Mesenchymal stem cell (in vitro differentiated cells and primary cell): ENCODE measurements around the gene PRR35. TPM values are rescaled to one million over a fixed set of nuclear protein-coding genes. Genes with fewer than 3 reads are reported as not detected.

Source experiments
- DNase-seq: peaks from one replicate; pipeline ENCODE4 v3.0.0-alpha.2; 2013
- H2AFZ ChIP-seq: one replicate; pipeline ENCODE4 v1.6.1; 2013; ENCODE audit warnings: low read depth, mild to moderate bottlenecking, control low read depth, inconsistent platforms, low read length, moderate library complexity
- H2AK5ac ChIP-seq: 2 replicates; pipeline ENCODE4 v1.6.1; 2013; ENCODE audit warnings: low read length, moderate library complexity, mild to moderate bottlenecking, inconsistent platforms; ENCODE audit not compliant: severe bottlenecking
- H2BK120ac ChIP-seq: one replicate; pipeline ENCODE4 v1.6.1; 2013; ENCODE audit warnings: low read depth, mild to moderate bottlenecking, inconsistent platforms, low read length, moderate library complexity
- H2BK12ac ChIP-seq, 2 experiments: one replicate each; pipeline ENCODE4 v1.6.1; 2013; ENCODE audit warnings: inconsistent platforms in 2 of 2, low read length in 2 of 2, mild to moderate bottlenecking in 2 of 2, moderate library complexity in 2 of 2, control low read depth in 1 of 2
- H2BK15ac ChIP-seq: one replicate; pipeline ENCODE4 v1.6.1; 2013; ENCODE audit warnings: mild to moderate bottlenecking, low read depth, inconsistent platforms; ENCODE audit not compliant: poor library complexity, severe bottlenecking
- H2BK5ac ChIP-seq: 2 replicates; pipeline ENCODE4 v1.6.1; 2013; ENCODE audit warnings: low read depth, mild to moderate bottlenecking, low read length, control low read depth, inconsistent platforms; ENCODE audit not compliant: poor library complexity, severe bottlenecking
- H3K14ac ChIP-seq, 2 experiments: one replicate each; pipeline ENCODE4 v1.6.1; 2013; ENCODE audit warnings: inconsistent platforms in 2 of 2, low read length in 2 of 2, control low read depth in 1 of 2, mild to moderate bottlenecking in 1 of 2, moderate library complexity in 1 of 2
- H3K18ac ChIP-seq, 2 experiments: one replicate each; pipeline ENCODE4 v1.6.1; 2013; ENCODE audit warnings: inconsistent platforms in 2 of 2, low read length in 2 of 2, control low read depth in 1 of 2, low read depth in 1 of 2, mild to moderate bottlenecking in 1 of 2
- H3K23ac ChIP-seq, 2 experiments: one replicate each; pipeline ENCODE4 v1.6.1; 2013; ENCODE audit warnings: inconsistent platforms in 2 of 2, low read length in 2 of 2, mild to moderate bottlenecking in 2 of 2, moderate library complexity in 2 of 2, control low read depth in 1 of 2
- H3K27ac ChIP-seq: 2 replicates; pipeline ENCODE4 v1.5.1; 2013; ENCODE audit warnings: mild to moderate bottlenecking, moderate library complexity, low read length, control low read depth, inconsistent platforms; ENCODE audit not compliant: poor library complexity, severe bottlenecking
- H3K27me3 ChIP-seq, 2 experiments: 2 replicates each; pipeline versions ENCODE4 v1.6.1 to v1.7.0; 2013; ENCODE audit warnings: low read length in 2 of 2, mild to moderate bottlenecking in 2 of 2, moderate library complexity in 2 of 2, control low read depth in 1 of 2, inconsistent platforms in 1 of 2; ENCODE audit not compliant: control insufficient read depth in 1 of 2, insufficient read depth in 1 of 2
- H3K36me3 ChIP-seq, 2 experiments: 2 replicates each; pipeline versions ENCODE4 v1.6.1 to v1.7.0; 2013; ENCODE audit warnings: low read length in 2 of 2, control low read depth in 1 of 2, inconsistent platforms in 1 of 2, low read depth in 1 of 2, mild to moderate bottlenecking in 1 of 2; ENCODE audit not compliant: insufficient read depth in 2 of 2, control insufficient read depth in 1 of 2
- H3K4ac ChIP-seq, 2 experiments: one replicate each; pipeline ENCODE4 v1.6.1; 2013; ENCODE audit warnings: inconsistent platforms in 2 of 2, low read length in 2 of 2, mild to moderate bottlenecking in 2 of 2, moderate library complexity in 2 of 2, control low read depth in 1 of 2, low read depth in 1 of 2
- H3K4me1 ChIP-seq: 2 replicates; pipeline ENCODE4 v1.6.1; 2013; ENCODE audit warnings: low read depth, low read length, control low read depth; ENCODE audit not compliant: control insufficient read depth, insufficient read depth
- H3K4me2 ChIP-seq: 2 replicates; pipeline ENCODE4 v1.6.1; 2013; ENCODE audit warnings: low read length, mild to moderate bottlenecking, inconsistent platforms; ENCODE audit not compliant: poor library complexity, severe bottlenecking
- H3K4me3 ChIP-seq, 2 experiments: 2 replicates each; pipeline versions ENCODE4 v1.5.1 to v1.7.0; 2013; ENCODE audit warnings: low read length in 2 of 2, mild to moderate bottlenecking in 2 of 2, control low read depth in 1 of 2, low read depth in 1 of 2; ENCODE audit not compliant: insufficient read depth in 1 of 2
- H3K79me1 ChIP-seq: replicated peaks from 2 replicates; pipeline ENCODE4 v1.6.1; 2013; ENCODE audit warnings: mild to moderate bottlenecking, control low read depth, low read length, inconsistent platforms; ENCODE audit not compliant: poor library complexity, severe bottlenecking
- H3K9ac ChIP-seq: 2 replicates; pipeline ENCODE4 v1.7.0; 2013; ENCODE audit warnings: mild to moderate bottlenecking, low read length, moderate library complexity
- H3K9me3 ChIP-seq: 2 replicates; pipeline ENCODE4 v1.7.0; 2013; ENCODE audit warnings: mild to moderate bottlenecking, low read length; ENCODE audit not compliant: control insufficient read depth
- H4K8ac ChIP-seq: one replicate; pipeline ENCODE4 v1.6.1; 2013; ENCODE audit warnings: inconsistent platforms, mild to moderate bottlenecking, low read length, moderate library complexity
- H4K91ac ChIP-seq: one replicate; pipeline ENCODE4 v1.6.1; 2013; ENCODE audit warnings: mild to moderate bottlenecking, low read length, inconsistent platforms
- WGBS: methylation state at CpG from one replicate; pipeline ENCODE4 v1.1.7; 2013; ENCODE audit warnings: mixed read lengths; 5-methylcytosine and 5-hydroxymethylcytosine counted together
- polyA plus RNA-seq, 2 experiments: library from polyadenylated mRNA; stranded (reverse); fragments of 200-250 nt; gene quantifications; one replicate each; pipeline ENCODE4 v1.2.3, GENCODE V29; 2013

Gene PRR35
- polyA plus RNA-seq (2013, experiment 1 of 2): 0.03 TPM
- not detected for polyA plus RNA-seq (2013, experiment 2 of 2)

DNA sequence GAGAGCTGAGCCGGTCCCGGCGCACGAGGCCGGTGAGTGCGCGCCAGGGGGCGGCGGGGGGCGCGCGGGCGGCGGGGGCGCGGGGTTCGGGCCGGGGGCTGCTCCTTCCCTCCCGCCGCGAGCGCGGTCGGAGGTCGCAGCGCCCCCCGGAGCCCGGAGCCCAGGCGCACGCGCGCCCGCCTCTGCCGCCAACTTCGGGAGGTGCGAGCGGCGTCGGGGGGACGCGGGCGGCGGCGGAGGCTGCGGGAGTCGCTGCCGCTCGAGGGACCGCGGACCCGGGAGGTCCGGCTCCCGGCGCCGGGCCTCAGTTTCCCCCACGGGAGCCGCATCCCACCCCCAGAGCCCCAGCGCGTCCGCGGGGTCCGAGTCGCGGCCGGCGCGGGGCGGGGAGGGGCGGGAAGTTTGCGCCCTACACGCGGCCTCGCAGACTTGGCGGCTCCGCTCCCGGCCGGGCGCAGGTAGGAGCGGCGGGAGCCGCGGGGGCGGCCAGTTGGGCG, at the start of gene PRR35:
TSS of gene PRR35 (plus strand) at position 191 of the 497 bp plus-strand sequence. CDS start 2,901 bp downstream, outside the sequence.
- Histone ChIP-seq H2BK5ac (no peak within 1 kb of the TSS), H3K36me3 (peaks cover 0 to 7% of the 10 kb centered on the region in 2 experiments), H3K18ac (no peak within 1 kb of the TSS), H4K91ac (no peak within 1 kb of the TSS), H2BK120ac (no peak within 1 kb of the TSS), H2AK5ac (no peak within 1 kb of the TSS), H3K27ac (no peak within 1 kb of the TSS), H3K14ac (no peak within 1 kb of the TSS), H3K9ac (no peak within 1 kb of the TSS), H2BK12ac (no peak within 1 kb of the TSS), H2AFZ (no peak within 1 kb of the TSS), H3K4me3 (no peak within 1 kb of the TSS), H3K4me2 (peak within 1 kb of the TSS; percentile 39), H3K23ac (peak within 1 kb of the TSS in 1 of 2 experiments; percentile 78), H3K9me3 (no peaks in the 10 kb centered on the region), H3K4me1 (peaks cover 32% of the 10 kb centered on the region), H3K79me1 (no peaks in the 10 kb centered on the region), H3K4ac (no peak within 1 kb of the TSS), H3K27me3 (peaks cover 38 to 46% of the 10 kb centered on the region in 2 experiments), H2BK15ac (no peak within 1 kb of the TSS), H4K8ac (no peak within 1 kb of the TSS)
- DNase-seq: no peak
- WGBS: 0% methylated on average over 20 of the region's 84 CpGs

DNA sequence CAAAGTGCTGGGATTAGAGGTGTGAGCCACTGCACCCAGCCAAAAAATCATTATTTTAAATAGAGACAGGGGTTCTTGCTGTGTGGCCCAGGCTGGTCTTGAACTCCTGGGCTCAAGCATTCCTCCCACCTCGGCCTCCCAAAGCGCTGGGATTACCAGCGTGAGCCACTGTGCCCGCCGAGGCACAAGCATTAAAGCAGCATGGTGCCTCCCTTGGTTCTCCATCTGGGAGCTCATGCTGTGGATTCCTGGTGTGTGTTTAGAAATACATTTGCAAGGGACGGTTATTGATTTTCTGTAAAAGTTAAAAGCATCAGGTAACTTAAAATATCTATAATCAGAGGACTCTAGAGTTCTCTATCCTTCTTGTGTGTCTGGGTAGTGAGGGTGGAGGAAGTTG, 47.4 kb upstream of the PRR35 start:
- Histone ChIP-seq H3K18ac (no peak overlapping the region), H2BK15ac (no peak overlapping the region), H3K4me3 (no peak overlapping the region), H3K27me3 (no peaks in the 10 kb centered on the region), H3K4me1 (peaks cover 11% of the 10 kb centered on the region), H3K4ac (no peak overlapping the region), H3K4me2 (no peak overlapping the region), H3K14ac (no peak overlapping the region), H4K91ac (no peak overlapping the region), H3K79me1 (peaks cover 6% of the 10 kb centered on the region), H2AK5ac (no peak overlapping the region), H2AFZ (no peak overlapping the region), H3K9ac (no peak overlapping the region), H3K36me3 (peaks cover 22 to 56% of the 10 kb centered on the region in 2 experiments), H2BK12ac (no peak overlapping the region), H3K9me3 (no peaks in the 10 kb centered on the region), H3K23ac (no peak overlapping the region), H2BK120ac (no peak overlapping the region), H4K8ac (no peak overlapping the region), H3K27ac (no peak overlapping the region), H2BK5ac (no peak overlapping the region)
- DNase-seq: no peak
- 98% methylated on average over 5 of the region's 6 CpGs for WGBS

DNA sequence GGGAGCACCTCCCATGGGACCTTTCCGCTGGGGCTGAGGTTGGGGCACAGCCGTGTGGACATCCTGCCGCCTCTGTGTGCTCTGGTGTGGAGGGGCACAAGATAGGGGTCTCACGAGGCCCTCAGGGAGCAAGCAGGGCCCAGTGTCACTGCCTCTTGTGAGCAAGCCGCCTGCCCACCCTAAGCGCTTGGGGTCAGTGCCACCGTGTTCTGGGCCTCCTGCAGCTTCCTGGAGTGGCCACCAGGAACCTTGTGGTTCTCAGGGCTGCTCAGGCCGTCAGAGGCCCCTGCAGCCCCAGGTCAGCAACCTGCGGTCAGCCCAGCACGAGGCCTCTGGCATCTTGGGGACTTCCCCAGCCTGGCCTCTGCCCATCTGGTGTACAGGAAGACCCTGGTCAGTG, 46.2 kb upstream of the PRR35 start:
- 91% methylated on average over 10 of the region's 10 CpGs for WGBS
- H3K27me3 ChIP-seq: no peaks in the 10 kb centered on the region

DNA sequence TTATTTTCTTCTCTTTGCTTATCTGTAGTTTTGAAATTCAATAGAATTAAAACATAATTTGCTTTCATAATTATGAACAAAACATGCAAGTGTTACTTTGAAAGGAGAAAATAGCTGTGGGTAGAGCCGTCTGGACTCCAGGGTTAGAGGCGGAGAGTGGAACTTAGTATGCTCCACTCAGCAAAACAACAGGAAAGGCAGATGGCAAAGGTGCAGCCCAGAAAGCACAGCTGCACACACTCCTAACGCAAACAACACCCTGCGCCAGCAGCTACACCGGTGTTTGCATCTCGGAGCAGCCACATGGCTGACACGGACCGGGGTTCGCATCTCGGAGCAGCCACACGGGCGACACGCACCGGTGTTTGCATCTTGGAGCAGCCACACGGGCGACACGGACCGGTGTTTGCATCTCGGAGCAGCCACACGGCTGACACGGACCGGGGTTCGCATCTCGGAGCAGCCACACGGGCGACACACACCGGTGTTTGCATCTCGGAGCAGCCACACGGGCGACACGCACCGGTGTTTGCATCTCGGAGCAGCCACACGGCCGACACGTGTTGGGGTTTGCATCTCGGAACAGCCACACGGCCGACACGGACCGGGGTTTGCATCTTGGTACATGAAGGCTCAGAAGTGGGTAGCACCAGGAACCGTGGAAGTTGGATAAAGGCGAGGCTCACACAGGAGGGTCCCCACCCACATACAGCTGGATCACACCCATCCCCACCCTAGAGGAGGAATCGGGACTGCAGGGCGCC, 44.8 kb upstream of the PRR35 start:
- H3K36me3 ChIP-seq: peaks cover 34 to 59% of the 10 kb centered on the region in 2 experiments
- H3K79me1 ChIP-seq: peaks cover 6% of the 10 kb centered on the region
- H3K4me1 ChIP-seq: peaks cover 7% of the 10 kb centered on the region
- H4K8ac ChIP-seq: no peak overlapping the region
- H3K18ac ChIP-seq: no peak overlapping the region
- H4K91ac ChIP-seq: no peak overlapping the region
- H3K27me3 ChIP-seq: no peaks in the 10 kb centered on the region
- no peak overlapping the region for H2BK5ac ChIP-seq
- WGBS: 95% methylated on average over 44 of the region's 45 CpGs
- no peaks in the 10 kb centered on the region for H3K9me3 ChIP-seq
- H3K4ac ChIP-seq: no peak overlapping the region
- H3K4me3 ChIP-seq: no peak overlapping the region
- H2AK5ac ChIP-seq: no peak overlapping the region
- H3K9ac ChIP-seq: no peak overlapping the region
- H2BK12ac ChIP-seq: no peak overlapping the region
- no peak overlapping the region for H3K4me2 ChIP-seq
- H3K14ac ChIP-seq: no peak overlapping the region
- no peak overlapping the region for H2BK15ac ChIP-seq
- H3K27ac ChIP-seq: no peak overlapping the region
- no peak overlapping the region for H2BK120ac ChIP-seq
- DNase-seq: no peak
- H2AFZ ChIP-seq: no peak overlapping the region
- H3K23ac ChIP-seq: no peak overlapping the region

More for the DNA sequence above, 46.2 kb upstream of the PRR35 start:
- Histone ChIP-seq H3K23ac (peak overlapping the region in 1 of 2 experiments; percentile 70), H2BK5ac (no peak overlapping the region), H3K9me3 (no peaks in the 10 kb centered on the region), H4K8ac (no peak overlapping the region), H3K4me2 (no peak overlapping the region), H2AK5ac (no peak overlapping the region), H2BK12ac (peak overlapping the region in 1 of 2 experiments; percentile 5), H3K79me1 (peaks cover 6% of the 10 kb centered on the region), H3K18ac (no peak overlapping the region), H3K14ac (no peak overlapping the region), H3K4me3 (no peak overlapping the region), H2AFZ (no peak overlapping the region), H3K4me1 (peaks cover 11% of the 10 kb centered on the region), H2BK15ac (no peak overlapping the region), H3K4ac (no peak overlapping the region), H3K36me3 (peaks cover 22 to 59% of the 10 kb centered on the region in 2 experiments), H3K27ac (no peak overlapping the region), H3K9ac (no peak overlapping the region), H4K91ac (peak overlapping the region; percentile 20), H2BK120ac (no peak overlapping the region)
- no peak for DNase-seq
